Common myeloid progenitor, CD34-positive (primary cell): ENCODE measurements around the gene FCN1.

Experiments
- CTCF ChIA-PET: fragments of 350-600 bp; sonication (Branson Sonifier 250); formaldehyde crosslinking; loops from one replicate; lab custom pipeline; 2021; ENCODE audit warnings: antibody characterized with exemption; lab: Charles Lee
- POLR2A ChIA-PET: fragments of 350-600 bp; sonication (Branson Sonifier 250); formaldehyde crosslinking; loops from one replicate; lab custom pipeline; 2021; ENCODE audit warnings: antibody characterized with exemption; lab: Charles Lee
- DNase-seq, 3 donors: peaks; one replicate each; pipeline versions ENCODE4 v3.0.0 to v3.0.0-alpha.2; 2013
- H3K27ac ChIP-seq, 2 experiments: 1 replicate in 1 of 2; 2 replicates in 1 of 2; pipeline ENCODE4 v1.7.0; 2013; ENCODE audit warnings: inconsistent platforms in 2 of 2, low read length in 2 of 2, mild to moderate bottlenecking in 2 of 2, low read depth in 1 of 2, moderate library complexity in 1 of 2; ENCODE audit not compliant: severe bottlenecking in 2 of 2, insufficient read depth in 1 of 2, poor library complexity in 1 of 2
- H3K27me3 ChIP-seq, 5 experiments: replicated peaks in 2 of 5; 1 replicate in 3 of 5; 2 replicates in 2 of 5; pipeline versions ENCODE4 v1.6.1 to v1.7.0; 2013; ENCODE audit warnings: low read length in 4 of 5, mild to moderate bottlenecking in 2 of 5, moderate library complexity in 2 of 5, inconsistent platforms in 1 of 5; ENCODE audit not compliant: insufficient read depth in 5 of 5, control insufficient read depth in 4 of 5
- H3K36me3 ChIP-seq, 4 experiments: 1 replicate in 2 of 4; 2 replicates in 2 of 4; pipeline versions ENCODE4 v1.6.1 to v1.7.0; 2013; ENCODE audit warnings: low read length in 3 of 4, control low read depth in 1 of 4, mild to moderate bottlenecking in 1 of 4; ENCODE audit not compliant: control insufficient read depth in 4 of 4, insufficient read depth in 4 of 4
- H3K4me1 ChIP-seq, 4 experiments: 1 replicate in 3 of 4; 2 replicates in 1 of 4; pipeline versions ENCODE4 v1.6.1 to v1.7.1; 2013; ENCODE audit warnings: low read length in 3 of 4, mild to moderate bottlenecking in 3 of 4, control low read depth in 1 of 4, inconsistent platforms in 1 of 4, moderate library complexity in 1 of 4; ENCODE audit not compliant: control insufficient read depth in 4 of 4, insufficient read depth in 4 of 4; ENCODE audit errors: control extremely low read depth in 1 of 4
- H3K4me3 ChIP-seq, 7 experiments: 1 replicate in 4 of 7; 2 replicates in 3 of 7; pipeline versions ENCODE4 v1.5.1 to v1.7.0; 2013; ENCODE audit warnings: mild to moderate bottlenecking in 7 of 7, low read length in 6 of 7, moderate library complexity in 6 of 7, inconsistent platforms in 2 of 7, low read depth in 2 of 7, control low read depth in 1 of 7; ENCODE audit not compliant: insufficient read depth in 4 of 7, control insufficient read depth in 1 of 7; ENCODE audit errors: extremely low read depth in 1 of 7
- H3K9me3 ChIP-seq, 5 experiments: 1 replicate in 4 of 5; 2 replicates in 1 of 5; pipeline versions ENCODE4 v1.6.1 to v1.7.1; 2013; ENCODE audit warnings: low read length in 4 of 5, mild to moderate bottlenecking in 2 of 5, inconsistent platforms in 1 of 5, low read depth in 1 of 5, moderate library complexity in 1 of 5; ENCODE audit not compliant: control insufficient read depth in 4 of 5, insufficient read depth in 2 of 5; ENCODE audit errors: control extremely low read depth in 1 of 5
- WGBS: methylation state at CpG from one replicate; pipeline ENCODE4 v1.1.5; 2013; ENCODE audit not compliant: insufficient coverage; 5-methylcytosine and 5-hydroxymethylcytosine counted together

FCN1 gene

GRCh38 chr9:134885679-134886412, 31.9 kb downstream of the FCN1 start:
- 98% methylated on average over 22 of the region's 24 CpGs for WGBS
- Histone ChIP-seq H3K27me3 (no peaks in the 10 kb centered on the region), H3K27ac (no peak overlapping the region), H3K9me3 (no peaks in the 10 kb centered on the region), H3K4me1 (peaks cover 6 to 40% (median 30%) of the 10 kb centered on the region in 4 experiments), H3K4me3 (no peak overlapping the region), H3K36me3 (no peaks in the 10 kb centered on the region)
- DNase-seq = no peak
- CTCF ChIA-PET = no interaction called here
- POLR2A ChIA-PET = no interaction called here

- H3K4me1 ChIP-seq = peaks cover 6 to 38% (median 29%) of the 10 kb centered on the region in 4 experiments
- DNase-seq = no peak
- H3K9me3 ChIP-seq = no peaks in the 10 kb centered on the region
- H3K27ac ChIP-seq = no peak overlapping the region
- H3K36me3 ChIP-seq = no peaks in the 10 kb centered on the region
- CTCF ChIA-PET = no interaction called here
- POLR2A ChIA-PET = no interaction called here
- no peaks in the 10 kb centered on the region for H3K27me3 ChIP-seq
- no peak overlapping the region for H3K4me3 ChIP-seq
- 98% methylated on average over 13 of the region's 22 CpGs for WGBS
These were observed 32.6 kb downstream of the FCN1 start for GRCh38 chr9:134885001-134885678.

- ChIA-PET CTCF (no interaction called here), POLR2A (no interaction called here)
- Histone ChIP-seq H3K9me3 (no peaks in the 10 kb centered on the region), H3K4me3 (no peak overlapping the region), H3K36me3 (no peaks in the 10 kb centered on the region), H3K27me3 (no peaks in the 10 kb centered on the region), H3K27ac (no peak overlapping the region), H3K4me1 (peaks cover 6 to 31% (median 23%) of the 10 kb centered on the region in 4 experiments)
- WGBS = 93% methylated on average over 2 of the region's 8 CpGs
- DNase-seq = no peak
These were observed 33.2 kb downstream of the FCN1 start for GRCh38 chr9:134884492-134884891.

GRCh38 chr9:134883040-134883782, 34.5 kb downstream of the FCN1 start:
- Histone ChIP-seq H3K9me3 (no peaks in the 10 kb centered on the region), H3K4me1 (peaks cover 6 to 19% (median 17%) of the 10 kb centered on the region in 4 experiments), H3K4me3 (no peak overlapping the region), H3K27ac (no peak overlapping the region), H3K36me3 (no peaks in the 10 kb centered on the region), H3K27me3 (no peaks in the 10 kb centered on the region)
- 94% methylated on average over 17 of the region's 18 CpGs for WGBS
- CTCF ChIA-PET = interaction anchor here (0.7 to 1.0 kb wide), 2 partner anchors 9 to 38 kb away, joined by 3 read pairs; no protein-coding TSS in a partner anchor
- POLR2A ChIA-PET = no interaction called here
- DNase-seq = no peak

GRCh38 chr9:134882204-134882785, 35.4 kb downstream of the FCN1 start:
- no peak for DNase-seq
- H3K27ac ChIP-seq = no peak overlapping the region
- no peaks in the 10 kb centered on the region for H3K36me3 ChIP-seq
- no peaks in the 10 kb centered on the region for H3K9me3 ChIP-seq
- no peak overlapping the region for H3K4me3 ChIP-seq
- H3K4me1 ChIP-seq = peaks cover 4 to 9% (median 8%) of the 10 kb centered on the region in 4 experiments
- POLR2A ChIA-PET = no interaction called here
- 91% methylated on average over 3 of the region's 3 CpGs for WGBS
- CTCF ChIA-PET = interaction anchor here (1.0 kb wide), 1 partner anchor 37 kb away, joined by 3 read pairs; no protein-coding TSS in a partner anchor
- no peaks in the 10 kb centered on the region for H3K27me3 ChIP-seq

GRCh38 chr9:134881313-134881670, 36.4 kb downstream of the FCN1 start:
- no peaks in the 10 kb centered on the region for H3K9me3 ChIP-seq
- DNase-seq = no peak
- H3K4me3 ChIP-seq = no peak overlapping the region
- ChIA-PET POLR2A (no interaction called here), CTCF (no interaction called here)
- 97% methylated on average over 13 of the region's 13 CpGs for WGBS
- H3K36me3 ChIP-seq = no peaks in the 10 kb centered on the region
- H3K27ac ChIP-seq = no peak overlapping the region
- no peaks in the 10 kb centered on the region for H3K27me3 ChIP-seq
- peaks cover 0 to 3% (median 0%) of the 10 kb centered on the region in 4 experiments for H3K4me1 ChIP-seq
